ENCODE data around the gene MXD1.

The MXD1 gene

GRCh38 chr2:69955029-69955428 is 40.1 kb downstream of the MXD1 start:
- DNase-seq, result no peak

- DNase-seq, result no peak
These were observed 41.6 kb downstream of the MXD1 start for GRCh38 chr2:69956475-69956979.

DNA sequence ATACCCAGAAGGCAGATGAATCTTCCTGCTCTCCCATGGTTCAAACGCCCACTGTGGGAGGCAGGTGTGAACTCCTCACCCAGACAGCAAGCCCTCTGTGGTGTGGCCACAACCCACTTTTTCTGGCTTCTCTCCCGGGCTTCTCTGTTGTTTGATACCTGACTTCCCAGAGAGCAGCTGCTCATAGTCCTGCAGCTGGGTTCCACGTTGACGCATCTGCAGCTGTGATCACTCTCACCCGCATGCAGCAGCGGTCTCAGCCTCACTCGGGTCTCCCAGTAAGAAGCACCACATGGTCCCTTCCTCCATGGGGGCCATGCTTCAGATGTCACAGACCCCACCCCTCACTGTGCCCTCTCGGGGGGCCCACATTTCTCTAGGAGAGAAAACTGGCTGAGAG is 43.1 kb downstream of the MXD1 start:
- DNase-seq, result no peak

- no peak for DNase-seq
These were observed 43.6 kb downstream of the MXD1 start for GRCh38 chr2:69958480-69958879.

GRCh38 chr2:69959425-69959824 is 44.5 kb downstream of the MXD1 start:
- DNase-seq, result no peak

GRCh38 chr2:69960821-69961220 is 45.9 kb downstream of the MXD1 start:
- DNase-seq, result no peak

GRCh38 chr2:69961496-69961895 is 46.6 kb downstream of the MXD1 start, which contains the start of gene ASPRV1:
Gene ASPRV1, minus strand, starts transcription at chr2:69961631. Its CDS starts 195 bp downstream, at chr2:69961436.
- DNase-seq, result no peak

- no peak for DNase-seq
These were observed 48.2 kb downstream of the MXD1 start for GRCh38 chr2:69962986-69963730.

GRCh38 chr2:69964353-69964841 is 49.5 kb downstream of the MXD1 start:
- no peak for DNase-seq

- DNase-seq, result no peak
These were observed 51.0 kb downstream of the MXD1 start for GRCh38 chr2:69965756-69966445.

- no peak for DNase-seq
These were observed 51.6 kb downstream of the MXD1 start for GRCh38 chr2:69966496-69966895.

- no peak for DNase-seq
These were observed 53.7 kb downstream of the MXD1 start for GRCh38 chr2:69968609-69969008.

DNA sequence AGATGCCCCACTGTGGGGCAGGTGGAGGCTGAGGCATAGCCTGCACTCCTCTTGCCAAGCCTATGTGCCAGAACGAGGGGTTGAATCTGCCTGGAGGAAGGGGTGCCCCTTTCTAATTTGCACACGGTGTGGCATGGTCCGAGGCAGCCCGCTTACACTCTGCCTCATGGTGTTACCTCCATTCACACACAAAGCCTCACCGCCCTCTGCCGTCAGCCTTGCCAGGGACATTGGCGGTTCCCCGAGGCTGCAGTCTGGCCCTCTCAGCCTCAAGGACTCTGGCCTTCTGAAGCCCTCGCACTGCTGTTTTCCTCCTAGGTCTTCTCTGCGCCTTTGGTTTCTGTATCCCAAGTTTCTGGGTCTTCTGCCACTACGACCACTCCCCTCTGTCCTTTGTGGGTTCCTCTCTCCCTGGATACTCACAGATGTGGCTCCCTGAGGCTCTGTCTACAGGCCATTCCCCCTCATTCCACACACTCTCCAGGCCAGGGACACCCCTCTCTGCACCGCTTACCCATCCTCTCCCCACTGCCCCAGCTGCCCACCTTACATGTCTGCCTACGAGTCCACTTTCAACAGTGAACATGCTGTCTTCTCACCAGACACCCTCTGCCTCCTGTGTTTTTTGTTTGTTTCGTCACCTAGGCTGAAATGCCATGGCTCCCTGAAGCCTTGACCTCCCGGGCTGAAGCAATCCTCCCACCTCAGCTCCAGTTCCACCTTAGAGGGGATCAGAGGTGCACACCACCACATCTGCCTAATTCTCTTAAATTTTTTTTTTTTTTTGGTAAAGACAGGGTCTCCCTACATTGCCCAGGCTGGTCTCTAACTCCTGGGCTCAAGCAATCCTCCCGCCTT is 54.4 kb downstream of the MXD1 start:
- DNase-seq, result no peak

GRCh38 chr2:69969991-69970390 is 55.1 kb downstream of the MXD1 start:
- DNase-seq, result no peak

DNA sequence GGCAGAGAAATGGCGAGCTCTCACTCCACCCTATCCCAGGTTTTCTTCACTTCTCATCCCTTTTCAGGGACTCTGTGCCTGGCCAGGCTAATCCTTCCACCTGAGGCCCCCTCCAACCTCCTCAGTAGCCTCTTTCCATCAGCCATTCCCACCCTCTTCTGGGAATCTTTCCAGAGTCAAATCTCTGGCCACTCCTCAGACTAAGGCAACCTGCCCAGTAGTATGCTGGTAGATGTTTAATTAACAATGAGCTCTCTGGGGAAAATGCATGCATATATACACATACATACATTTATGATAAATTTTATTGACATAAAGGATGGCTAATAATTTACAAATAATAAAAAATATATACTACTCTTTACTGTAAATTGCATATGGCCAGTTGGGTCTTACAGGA is 57.9 kb downstream of the MXD1 start:
- no peak for DNase-seq

DNA sequence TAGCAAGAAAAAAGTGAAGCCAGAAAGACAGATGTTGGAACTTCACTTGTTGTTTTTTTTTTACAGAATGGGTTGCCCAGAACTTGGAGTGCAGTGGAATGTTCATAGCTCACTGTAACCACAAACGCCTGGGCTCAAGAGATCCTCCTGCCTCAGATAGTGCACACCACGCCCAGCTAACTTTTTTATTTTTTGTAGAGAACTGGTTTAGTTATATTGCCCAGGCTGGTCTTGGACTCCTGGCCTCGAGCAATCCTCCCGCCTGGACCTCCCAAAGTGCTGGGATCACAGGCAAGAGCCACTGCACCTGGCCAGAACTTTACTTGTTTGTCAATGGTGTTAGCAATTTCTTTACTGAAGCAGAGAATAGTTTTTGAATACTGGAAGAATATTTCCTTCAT is 58.4 kb downstream of the MXD1 start:
- no peak for DNase-seq

GRCh38 chr2:69975136-69975852 is 60.4 kb downstream of the MXD1 start:
- no peak for DNase-seq

GRCh38 chr2:69975853-69976462 is 61.0 kb downstream of the MXD1 start:
- no peak for DNase-seq

GRCh38 chr2:69977186-69977585 is 62.3 kb downstream of the MXD1 start:
- no peak for DNase-seq

DNA sequence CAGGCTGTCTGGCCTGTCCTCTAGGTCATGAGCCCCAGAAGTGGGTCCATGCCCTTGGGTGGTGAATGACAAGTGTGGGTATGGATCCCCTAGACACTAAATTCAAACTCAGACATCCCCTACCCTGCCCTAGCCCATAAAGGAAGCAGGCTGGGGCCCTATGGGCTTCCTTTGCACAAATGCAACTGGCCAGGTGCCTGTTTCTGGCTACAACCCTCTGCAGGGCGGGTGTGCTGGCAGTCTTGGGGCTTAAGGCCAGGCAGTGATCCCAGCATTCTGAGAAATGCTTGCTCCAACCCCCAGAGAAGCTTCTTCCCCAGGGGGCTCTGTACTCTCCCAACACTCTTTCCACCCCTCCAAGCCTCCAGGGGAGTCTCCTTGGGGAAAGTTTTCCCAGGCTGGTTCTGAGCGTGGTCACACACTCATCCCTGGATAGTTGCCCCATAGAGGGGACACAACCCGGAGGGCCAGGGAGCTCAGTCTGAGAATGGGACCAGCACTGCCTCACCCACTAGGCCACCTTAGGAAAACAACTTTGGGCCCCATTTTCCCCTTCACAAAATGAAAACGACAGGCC is 63.1 kb downstream of the MXD1 start:
- no peak for DNase-seq

Data from activated effector memory CD4-positive, alpha-beta T cell treated with Interleukin-2 at 50 U/mL for 16 hours (primary cell).